Neural cell (in vitro differentiated cells): ENCODE measurements around the gene IFI35. TPM values are rescaled to one million over a fixed set of nuclear protein-coding genes. Genes with fewer than 3 reads are reported as not detected.
A peak's percentile ranks its signal among the peaks of the same experiment; 100 is the strongest.

Experiments
- H2AFZ ChIP-seq: fragments of 200-600, 300-800 bp; sonication (generic), shearing (Covaris generic); 2 replicates; pipeline ENCODE4 v1.6.0; 2014; ENCODE audit warnings: low read depth, mild to moderate bottlenecking, antibody characterized with exemption, low read length, moderate library complexity
- H3F3A ChIP-seq: fragments of 200-600 bp; shearing (Covaris generic); 2 replicates; pipeline ENCODE4 v1.6.1; 2016; ENCODE audit warnings: mild to moderate bottlenecking, moderate library complexity, mixed read lengths, antibody characterized with exemption, low read length; ENCODE audit not compliant: insufficient read depth, poor library complexity, severe bottlenecking
- H3K27ac ChIP-seq: fragments of 200-600, 300-800 bp; sonication (generic), shearing (Covaris generic); 2 replicates; pipeline ENCODE4 v1.5.1; 2014; ENCODE audit warnings: mild to moderate bottlenecking, low read length, moderate library complexity
- H3K27me3 ChIP-seq: fragments of 300-800, 200-600 bp; sonication (generic), shearing (Covaris generic); 2 replicates; pipeline ENCODE4 v1.6.0; 2014; ENCODE audit warnings: mild to moderate bottlenecking, low read depth, low read length, moderate library complexity; ENCODE audit not compliant: insufficient read depth
- H3K36me3 ChIP-seq: fragments of 300-800, 200-600 bp; sonication (generic), shearing (Covaris generic); 2 replicates; pipeline ENCODE4 v1.5.1; 2014; ENCODE audit warnings: mild to moderate bottlenecking, antibody characterized with exemption, low read length, moderate library complexity; ENCODE audit not compliant: insufficient read depth
- H3K4me2 ChIP-seq: fragments of 300-800, 200-600 bp; sonication (generic), shearing (Covaris generic); 2 replicates; pipeline ENCODE4 v1.6.0; 2014; ENCODE audit warnings: mild to moderate bottlenecking, low read length
- H3K4me3 ChIP-seq: fragments of 300-800, 200-600 bp; sonication (generic), shearing (Covaris generic); 2 replicates; pipeline ENCODE4 v1.5.1; 2014; ENCODE audit warnings: mild to moderate bottlenecking, low read length, moderate library complexity
- H3K79me2 ChIP-seq: fragments of 200-600 bp; shearing (Covaris generic); replicated peaks from 2 replicates; pipeline ENCODE4 v1.6.0; 2014; ENCODE audit warnings: mild to moderate bottlenecking, low read length, moderate library complexity; ENCODE audit not compliant: insufficient read depth
- H3K9ac ChIP-seq: fragments of 300-800, 200-600 bp; sonication (generic), shearing (Covaris generic); 2 replicates; pipeline ENCODE4 v1.6.1; 2016; ENCODE audit warnings: mild to moderate bottlenecking, low read length, mixed read lengths
- H3K9me2 ChIP-seq: fragments of 200-600 bp; shearing (Covaris generic); 2 replicates; pipeline ENCODE4 v1.6.1; 2016; ENCODE audit warnings: mild to moderate bottlenecking, low read length, mixed read lengths; ENCODE audit not compliant: insufficient read depth
- H3K9me3 ChIP-seq: fragments of 200-600, 300-800 bp; sonication (generic), shearing (Covaris generic); 2 replicates; pipeline ENCODE4 v1.6.1; 2016; ENCODE audit warnings: mild to moderate bottlenecking, mixed run types, low read length, moderate library complexity, mixed read lengths
- H4K20me1 ChIP-seq: fragments of 200-600 bp; shearing (Covaris generic); 2 replicates; pipeline ENCODE4 v1.6.1; 2016; ENCODE audit warnings: mild to moderate bottlenecking, mixed run types; ENCODE audit not compliant: insufficient read depth
- EP300 ChIP-seq: fragments of 450-650 bp; conservative IDR thresholded peaks from 2 replicates; pipeline ENCODE4 v1.6.1; 2014; ENCODE audit warnings: antibody characterized with exemption, mild to moderate bottlenecking, moderate library complexity; ENCODE audit not compliant: poor library complexity, severe bottlenecking
- EZH2 ChIP-seq: fragments of 200-600, 300-800 bp; shearing (Covaris generic), sonication (generic); IDR thresholded peaks from 2 replicates; pipeline ENCODE4 v1.6.1; 2014; ENCODE audit warnings: antibody characterized with exemption, low read length, borderline replicate concordance, mild to moderate bottlenecking; ENCODE audit not compliant: insufficient read depth, poor library complexity, severe bottlenecking
- MXI1 ChIP-seq: fragments of 450-650 bp; conservative IDR thresholded peaks from 2 replicates; pipeline ENCODE4 v1.6.1; 2014; ENCODE audit warnings: antibody characterized with exemption, mild to moderate bottlenecking; ENCODE audit not compliant: poor library complexity, severe bottlenecking
- POLR2AphosphoS5 ChIP-seq: IDR thresholded peaks from 2 replicates; pipeline ENCODE4 v1.6.1; 2012
- RAD21 ChIP-seq: fragments of 450-650 bp; conservative IDR thresholded peaks from 2 replicates; pipeline ENCODE4 v1.6.1; 2014; ENCODE audit warnings: antibody characterized with exemption, mild to moderate bottlenecking, moderate library complexity
- SMC3 ChIP-seq: fragments of 450-650 bp; conservative IDR thresholded peaks from 2 replicates; pipeline ENCODE4 v1.6.1; 2014; ENCODE audit warnings: antibody characterized with exemption, mild to moderate bottlenecking, moderate library complexity; ENCODE audit not compliant: poor library complexity
- TAF1 ChIP-seq: IDR thresholded peaks from 2 replicates; pipeline ENCODE4 v1.6.1; 2012; ENCODE audit warnings: low read depth
- polyA plus RNA-seq: library from polyadenylated mRNA; depleted of rRNA; stranded (reverse); fragments of >200 nt; gene quantifications from 2 replicates; pipeline ENCODE4 v1.2.3, GENCODE V29; 2014
- TF ChIP-seq, protein P1 (sequence below): IDR thresholded peaks from 2 replicates; pipeline ENCODE4 v1.6.1; 2012; ENCODE audit warnings: borderline replicate concordance
- TF ChIP-seq, protein P2 (sequence below): fragments of 450-650 bp; IDR thresholded peaks from 2 replicates; pipeline ENCODE4 v1.5.1; 2014; ENCODE audit warnings: antibody characterized with exemption, mild to moderate bottlenecking, moderate library complexity; ENCODE audit not compliant: poor library complexity, severe bottlenecking

Gene IFI35
- polyA plus RNA-seq, 1 donor from 2014 or later: not detected

DNA sequence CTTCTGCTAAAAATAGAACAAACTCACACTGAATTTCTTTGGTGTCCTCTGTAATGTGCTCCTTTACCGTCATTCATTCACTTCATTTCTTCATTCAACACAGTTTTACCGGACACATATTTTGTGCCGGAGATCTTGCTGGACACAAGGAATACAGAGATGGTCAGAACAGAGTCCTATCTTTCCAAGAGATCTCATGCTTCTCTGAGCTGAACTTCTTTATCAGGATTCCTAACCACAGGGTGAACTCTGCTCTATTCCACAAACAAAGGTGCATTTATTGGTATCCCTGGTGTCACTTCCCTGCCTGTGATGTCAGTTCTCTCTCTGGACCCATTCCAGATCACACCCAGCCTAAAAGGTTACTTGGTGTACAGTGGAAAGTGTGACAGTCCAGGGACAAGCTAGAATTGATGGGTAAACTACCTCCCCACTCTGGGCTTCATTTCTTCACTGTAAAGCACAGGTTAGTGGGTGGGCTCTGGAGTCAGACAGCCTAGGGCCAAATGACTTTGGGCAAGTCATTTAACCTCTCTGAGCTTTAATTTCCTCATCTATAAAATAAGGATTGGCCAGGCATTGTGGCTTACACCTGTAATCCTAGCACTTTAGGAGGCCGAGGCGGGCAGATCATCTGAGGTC, 4.2 kb downstream of the IFI35 start:
- Histone ChIP-seq H3K36me3 (no peaks in the 10 kb centered on the region), H3K9me3 (no peaks in the 10 kb centered on the region), H3K9ac (no peak overlapping the region), H3F3A (peaks cover 2% of the 10 kb centered on the region), H3K79me2 (no peaks in the 10 kb centered on the region), H3K4me2 (no peak overlapping the region), H2AFZ (no peak overlapping the region), H4K20me1 (no peaks in the 10 kb centered on the region), H3K27me3 (no peaks in the 10 kb centered on the region), H3K4me3 (no peak overlapping the region), H3K27ac (no peak overlapping the region), H3K9me2 (no peaks in the 10 kb centered on the region)
- TF ChIP-seq EP300: no peak
- TF ChIP-seq, protein P1, sequence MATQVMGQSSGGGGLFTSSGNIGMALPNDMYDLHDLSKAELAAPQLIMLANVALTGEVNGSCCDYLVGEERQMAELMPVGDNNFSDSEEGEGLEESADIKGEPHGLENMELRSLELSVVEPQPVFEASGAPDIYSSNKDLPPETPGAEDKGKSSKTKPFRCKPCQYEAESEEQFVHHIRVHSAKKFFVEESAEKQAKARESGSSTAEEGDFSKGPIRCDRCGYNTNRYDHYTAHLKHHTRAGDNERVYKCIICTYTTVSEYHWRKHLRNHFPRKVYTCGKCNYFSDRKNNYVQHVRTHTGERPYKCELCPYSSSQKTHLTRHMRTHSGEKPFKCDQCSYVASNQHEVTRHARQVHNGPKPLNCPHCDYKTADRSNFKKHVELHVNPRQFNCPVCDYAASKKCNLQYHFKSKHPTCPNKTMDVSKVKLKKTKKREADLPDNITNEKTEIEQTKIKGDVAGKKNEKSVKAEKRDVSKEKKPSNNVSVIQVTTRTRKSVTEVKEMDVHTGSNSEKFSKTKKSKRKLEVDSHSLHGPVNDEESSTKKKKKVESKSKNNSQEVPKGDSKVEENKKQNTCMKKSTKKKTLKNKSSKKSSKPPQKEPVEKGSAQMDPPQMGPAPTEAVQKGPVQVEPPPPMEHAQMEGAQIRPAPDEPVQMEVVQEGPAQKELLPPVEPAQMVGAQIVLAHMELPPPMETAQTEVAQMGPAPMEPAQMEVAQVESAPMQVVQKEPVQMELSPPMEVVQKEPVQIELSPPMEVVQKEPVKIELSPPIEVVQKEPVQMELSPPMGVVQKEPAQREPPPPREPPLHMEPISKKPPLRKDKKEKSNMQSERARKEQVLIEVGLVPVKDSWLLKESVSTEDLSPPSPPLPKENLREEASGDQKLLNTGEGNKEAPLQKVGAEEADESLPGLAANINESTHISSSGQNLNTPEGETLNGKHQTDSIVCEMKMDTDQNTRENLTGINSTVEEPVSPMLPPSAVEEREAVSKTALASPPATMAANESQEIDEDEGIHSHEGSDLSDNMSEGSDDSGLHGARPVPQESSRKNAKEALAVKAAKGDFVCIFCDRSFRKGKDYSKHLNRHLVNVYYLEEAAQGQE: no peak
- TF ChIP-seq RAD21: no peak
- TF ChIP-seq POLR2AphosphoS5: no peak
- TF ChIP-seq, protein P2, sequence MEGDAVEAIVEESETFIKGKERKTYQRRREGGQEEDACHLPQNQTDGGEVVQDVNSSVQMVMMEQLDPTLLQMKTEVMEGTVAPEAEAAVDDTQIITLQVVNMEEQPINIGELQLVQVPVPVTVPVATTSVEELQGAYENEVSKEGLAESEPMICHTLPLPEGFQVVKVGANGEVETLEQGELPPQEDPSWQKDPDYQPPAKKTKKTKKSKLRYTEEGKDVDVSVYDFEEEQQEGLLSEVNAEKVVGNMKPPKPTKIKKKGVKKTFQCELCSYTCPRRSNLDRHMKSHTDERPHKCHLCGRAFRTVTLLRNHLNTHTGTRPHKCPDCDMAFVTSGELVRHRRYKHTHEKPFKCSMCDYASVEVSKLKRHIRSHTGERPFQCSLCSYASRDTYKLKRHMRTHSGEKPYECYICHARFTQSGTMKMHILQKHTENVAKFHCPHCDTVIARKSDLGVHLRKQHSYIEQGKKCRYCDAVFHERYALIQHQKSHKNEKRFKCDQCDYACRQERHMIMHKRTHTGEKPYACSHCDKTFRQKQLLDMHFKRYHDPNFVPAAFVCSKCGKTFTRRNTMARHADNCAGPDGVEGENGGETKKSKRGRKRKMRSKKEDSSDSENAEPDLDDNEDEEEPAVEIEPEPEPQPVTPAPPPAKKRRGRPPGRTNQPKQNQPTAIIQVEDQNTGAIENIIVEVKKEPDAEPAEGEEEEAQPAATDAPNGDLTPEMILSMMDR: no peak
- no peak for TF ChIP-seq EZH2
- no peak for TF ChIP-seq TAF1
- TF ChIP-seq SMC3: no peak
- TF ChIP-seq MXI1: no peak

DNA sequence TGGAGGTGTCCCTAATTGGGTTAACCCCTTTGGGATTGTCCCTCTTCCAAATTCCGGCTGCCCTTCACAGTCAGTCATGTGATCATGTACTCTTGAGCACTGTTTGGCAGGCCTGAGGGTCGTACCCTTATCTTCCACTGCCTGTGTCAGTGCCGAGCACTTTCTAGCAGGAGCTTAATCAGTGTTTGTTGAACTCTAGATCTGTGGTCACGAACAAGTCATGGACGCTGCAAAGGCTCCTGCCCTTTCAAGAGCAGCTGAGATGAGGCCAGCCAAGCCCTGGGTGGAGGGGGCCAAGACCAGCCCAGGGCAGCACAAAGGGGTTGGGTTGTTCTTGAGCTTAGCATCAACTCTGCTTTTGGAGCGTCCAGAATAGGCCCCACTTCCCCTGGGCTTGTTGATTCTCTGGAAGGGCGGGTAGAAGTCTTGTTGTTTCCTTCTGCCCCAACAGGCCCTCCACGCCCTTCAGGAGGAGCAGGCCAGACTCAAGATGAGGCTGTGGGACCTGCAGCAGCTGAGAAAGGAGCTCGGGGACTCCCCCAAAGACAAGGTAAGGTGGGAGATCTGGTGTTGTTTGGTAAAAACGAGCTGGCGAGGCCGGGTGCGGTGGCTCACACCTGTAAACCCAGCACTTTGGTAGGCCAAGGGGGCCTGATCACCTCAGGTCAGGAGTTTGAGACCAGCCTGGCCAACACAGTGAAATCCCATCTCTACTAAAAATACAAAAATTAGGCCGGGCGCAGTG, 5.3 kb downstream of the IFI35 start:
- Histone ChIP-seq H3K36me3 (no peaks in the 10 kb centered on the region), H3K79me2 (peaks cover 10% of the 10 kb centered on the region), H3K9me3 (no peaks in the 10 kb centered on the region), H2AFZ (no peak overlapping the region), H3K4me3 (no peak overlapping the region), H4K20me1 (no peaks in the 10 kb centered on the region), H3F3A (peaks cover 2% of the 10 kb centered on the region), H3K9me2 (no peaks in the 10 kb centered on the region), H3K27me3 (no peaks in the 10 kb centered on the region), H3K9ac (no peak overlapping the region), H3K27ac (no peak overlapping the region), H3K4me2 (no peak overlapping the region)
- TF ChIP-seq POLR2AphosphoS5 (peak; percentile 26), MXI1 (no peak)
